Stimulated activated CD4-positive, alpha-beta T cell treated with anti-CD3 and anti-CD28 coated beads, Interleukin-12 subunit alpha, Interleukin-12 subunit beta, amount 100 ng/mL, for 4 hours (primary cell): Measurements from ENCODE around the gene DDN.
A peak's percentile ranks its signal among the peaks of the same experiment; 100 is the strongest.

ENCODE experiments used
- DNase-seq: peaks from one replicate; pipeline ENCODE4 v3.0.0-alpha.2; 2020

Gene DDN

DNA sequence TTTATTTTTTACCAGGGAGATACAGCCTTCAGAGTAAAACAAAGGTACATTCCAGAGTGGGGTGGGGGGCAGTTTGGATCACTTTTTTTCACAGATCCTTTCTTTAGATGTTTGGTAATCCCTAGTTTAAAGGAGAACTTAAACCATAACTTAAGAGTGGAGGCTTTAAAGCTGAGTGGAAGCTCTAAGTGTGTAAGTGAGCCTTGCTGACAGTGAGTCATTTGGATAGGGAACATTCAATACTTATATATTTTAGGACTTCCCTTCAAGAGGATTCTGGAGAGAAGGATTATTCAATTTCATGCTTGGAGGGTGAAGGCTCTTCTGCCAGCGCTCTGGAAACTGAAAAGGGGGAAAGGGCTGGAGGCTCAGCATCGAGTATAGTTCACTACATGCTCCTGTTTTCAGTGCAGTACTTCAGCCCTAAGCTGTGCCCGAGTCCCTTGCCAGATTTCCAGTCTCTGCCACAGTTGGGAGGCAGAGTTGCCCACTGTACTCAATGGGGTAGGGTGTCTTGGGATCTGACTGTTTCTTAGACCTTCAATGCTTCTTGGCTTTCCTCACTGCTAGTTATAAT is 11.0 kb upstream of the DDN start:
- DNase-seq: no peak

GRCh38 chr12:49008943-49009342 is 9.8 kb upstream of the DDN start:
- DNase-seq: no peak

DNA sequence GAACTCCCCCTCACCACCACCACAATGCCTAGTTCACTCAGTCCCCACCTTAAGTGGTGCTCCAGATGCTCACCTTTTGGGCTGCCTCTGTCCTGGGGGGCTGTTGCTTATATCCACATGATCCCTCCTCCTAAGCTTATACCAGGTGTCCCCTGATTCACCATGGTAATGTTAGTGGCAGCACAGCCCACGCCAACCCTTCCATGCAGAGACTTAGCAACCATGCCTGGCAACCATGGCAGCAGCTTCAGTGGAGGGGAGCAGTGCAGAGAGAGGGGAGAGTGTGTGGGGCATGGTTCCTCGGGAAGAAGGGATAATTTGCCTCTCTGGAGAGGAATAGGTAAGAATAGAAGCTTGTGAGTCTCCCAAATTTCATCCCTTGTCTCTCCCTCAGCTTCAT is 1.2 kb upstream of the DDN start:
- no peak for DNase-seq

DNA sequence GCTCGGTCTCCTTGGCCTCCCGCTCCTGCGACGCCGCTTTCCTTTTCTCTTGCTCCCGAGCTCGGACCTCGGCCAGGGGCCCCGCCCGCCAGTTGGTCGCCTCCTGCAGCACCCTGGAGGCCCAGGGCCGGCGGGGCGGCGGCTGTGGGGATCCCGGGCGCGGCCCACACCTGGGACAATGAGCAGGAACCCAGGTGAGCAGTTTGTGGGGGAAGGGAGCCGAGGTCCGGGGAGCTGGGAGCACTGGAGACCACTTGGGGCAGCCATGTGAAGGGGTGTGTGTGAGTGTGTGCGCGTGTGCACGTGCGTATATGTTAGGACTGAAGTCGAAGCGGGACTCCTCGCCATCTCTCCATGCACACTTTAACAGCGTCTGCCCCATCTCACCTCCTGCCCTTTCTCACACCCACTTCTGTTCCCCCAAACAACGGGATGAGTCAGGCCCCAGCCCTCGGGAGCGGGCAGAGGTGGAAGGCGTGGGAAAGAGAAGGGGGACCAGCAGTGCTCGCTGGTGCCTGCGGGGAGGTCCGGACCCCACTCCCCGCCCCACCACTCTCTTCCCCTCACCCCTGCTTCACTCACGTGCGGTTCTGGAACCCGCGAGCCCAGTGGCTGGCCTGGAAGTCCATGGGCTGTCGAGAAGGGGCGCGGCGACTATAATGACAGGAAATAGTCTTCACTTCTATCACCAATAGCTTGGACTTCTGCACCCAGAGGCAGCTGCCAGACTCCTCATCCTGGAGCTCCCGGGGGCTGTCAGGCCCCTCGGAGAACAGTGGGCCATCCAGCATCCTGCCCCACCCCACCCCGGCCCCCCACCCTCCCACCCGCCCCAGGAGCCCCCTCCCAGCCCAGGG is 450 bp downstream of the DDN start:
- DNase-seq: no peak

DNA sequence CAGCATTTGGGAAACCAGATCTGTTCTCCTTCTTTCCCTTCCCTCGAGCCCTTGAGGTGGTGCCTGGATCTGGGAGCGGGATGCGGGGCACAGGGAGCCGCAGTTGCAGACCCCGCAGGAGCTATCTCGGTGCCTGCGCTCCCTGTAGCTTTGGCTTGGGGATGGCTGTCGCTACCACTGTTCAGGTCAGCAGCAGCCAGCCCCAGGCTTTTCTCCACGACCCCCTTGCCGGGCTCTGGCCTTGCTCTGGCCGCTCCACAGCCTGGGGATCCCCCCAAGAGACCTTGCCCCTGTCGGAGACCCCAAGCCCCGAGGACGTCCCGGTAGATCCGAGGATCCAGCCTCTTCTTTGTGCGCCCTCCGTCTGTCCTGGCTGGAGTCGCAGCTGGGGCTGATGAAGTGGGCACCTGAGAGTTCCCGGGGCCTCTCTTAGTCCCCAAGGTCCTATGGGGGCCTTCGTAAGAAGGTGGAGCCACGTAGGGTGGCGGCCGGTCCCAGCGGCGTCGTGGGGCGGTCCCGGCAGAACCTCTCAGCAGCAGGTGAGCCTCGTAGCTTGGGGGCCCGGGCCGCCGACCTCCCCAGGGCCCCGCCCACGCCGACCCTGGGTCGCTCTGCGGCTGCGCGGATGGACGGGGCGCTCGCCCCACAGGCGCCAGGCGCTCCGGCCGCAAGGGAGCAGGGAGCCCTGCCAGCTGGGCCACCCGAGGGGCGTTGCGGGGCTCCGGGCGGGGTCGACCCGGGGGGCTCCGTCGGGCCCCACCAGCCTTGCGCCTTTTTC is 1.3 kb downstream of the DDN start:
- peak; percentile 23 for DNase-seq

DNA sequence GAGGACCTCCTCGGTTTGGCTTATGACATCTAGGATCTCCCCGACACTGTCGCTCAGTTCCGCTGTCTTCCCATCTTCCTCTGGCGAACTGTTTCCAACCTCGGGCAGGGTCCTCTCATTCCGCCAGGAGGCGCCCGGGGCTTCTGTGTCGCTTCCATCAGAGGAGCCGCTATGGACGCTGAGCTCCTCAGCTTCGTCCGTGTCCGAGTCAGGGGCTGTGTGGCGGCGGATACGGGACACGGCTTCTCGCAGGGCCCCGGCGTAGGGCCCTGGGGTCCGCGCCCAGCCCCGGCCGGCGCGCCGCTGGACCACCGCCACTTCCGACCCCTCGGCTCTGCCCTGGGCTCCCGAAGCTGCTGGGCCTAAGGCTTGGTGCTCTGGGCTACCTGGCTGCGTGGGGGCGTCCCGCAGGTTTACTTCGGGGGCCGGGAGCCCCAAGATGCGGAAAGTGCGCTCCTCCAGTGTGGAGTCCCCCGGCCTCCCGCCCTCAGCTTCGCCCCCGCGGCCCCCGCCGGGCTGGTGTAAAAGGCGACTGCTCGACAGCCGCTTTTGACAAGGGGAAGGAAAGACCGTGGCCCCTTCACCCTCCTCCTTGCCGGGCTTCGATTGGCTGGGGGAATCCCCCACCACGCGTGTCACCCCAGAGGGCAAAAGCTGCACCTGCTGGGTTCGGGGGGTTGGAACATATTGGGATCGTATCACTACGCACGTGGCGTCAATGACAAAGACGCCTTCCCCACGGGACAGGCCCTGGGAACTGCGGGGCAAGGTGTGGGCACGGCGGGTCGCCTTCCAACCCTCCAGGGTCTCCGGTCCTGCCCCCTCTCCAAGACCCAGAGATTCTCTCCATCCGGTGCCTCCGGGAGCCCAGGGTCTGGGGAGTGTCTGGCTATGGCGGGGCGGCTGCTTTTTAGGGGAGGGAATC is 2.1 kb downstream of the DDN start:
- DNase-seq: peak; percentile 62

GRCh38 chr12:48995086-48995879 is 3.9 kb downstream of the DDN start:
- DNase-seq: no peak

DNA sequence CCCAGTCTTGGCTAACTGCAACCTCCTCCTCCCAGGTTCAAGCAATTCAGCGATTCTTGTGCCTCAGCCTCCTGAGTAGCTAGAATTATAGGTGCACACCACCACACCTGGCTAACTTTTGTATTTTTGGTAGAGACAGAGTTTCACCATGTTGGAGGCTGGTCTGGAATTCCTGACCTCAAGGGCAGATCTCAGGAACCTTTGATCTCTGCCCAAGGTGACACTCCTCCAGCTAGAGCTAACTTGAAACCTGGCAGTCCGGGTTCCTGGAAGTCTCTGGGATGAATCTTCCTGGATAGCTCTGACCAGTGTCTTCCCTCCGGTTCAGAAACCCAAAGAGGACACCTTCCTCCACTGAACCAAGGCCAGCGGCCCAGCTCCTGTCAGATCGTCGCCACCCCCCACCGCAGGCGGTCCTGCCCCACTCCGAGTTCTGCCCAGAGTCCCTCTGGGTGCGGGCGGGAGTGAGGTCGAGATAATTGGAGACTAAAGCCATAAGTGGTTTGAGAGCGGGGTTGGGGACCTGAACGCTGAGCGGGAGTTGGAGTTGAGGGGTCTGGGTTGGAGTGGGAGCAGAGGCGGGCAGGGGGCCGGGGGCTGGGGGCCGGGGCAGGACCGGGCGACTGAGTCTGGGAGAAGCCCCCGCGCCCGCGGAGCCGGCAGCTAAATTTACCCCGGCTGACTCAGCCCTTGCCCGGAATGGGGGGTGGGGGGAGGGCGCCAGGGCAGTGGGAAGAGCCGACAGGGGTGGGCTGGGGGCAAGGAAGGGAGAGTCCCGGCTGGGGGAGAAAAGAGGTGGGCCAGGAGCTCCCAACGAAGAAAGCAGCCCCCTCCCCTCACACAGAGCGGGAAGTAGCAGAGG is 4.7 kb downstream of the DDN start:
- no peak for DNase-seq

- no peak for DNase-seq
Measured at GRCh38 chr12:48993787-48994186, 5.4 kb downstream of the DDN start.

- no peak for DNase-seq
Measured at GRCh38 chr12:48991247-48992050, 7.7 kb downstream of the DDN start.

GRCh38 chr12:48990552-48990951 is 8.6 kb downstream of the DDN start:
- no peak for DNase-seq

GRCh38 chr12:48988030-48988649 is 11.0 kb downstream of the DDN start:
- DNase-seq: peak; percentile 73

- no peak for DNase-seq
Measured at GRCh38 chr12:48986720-48987291, 12.4 kb downstream of the DDN start.

GRCh38 chr12:48985901-48986300 is 13.3 kb downstream of the DDN start:
- DNase-seq: no peak

DNA sequence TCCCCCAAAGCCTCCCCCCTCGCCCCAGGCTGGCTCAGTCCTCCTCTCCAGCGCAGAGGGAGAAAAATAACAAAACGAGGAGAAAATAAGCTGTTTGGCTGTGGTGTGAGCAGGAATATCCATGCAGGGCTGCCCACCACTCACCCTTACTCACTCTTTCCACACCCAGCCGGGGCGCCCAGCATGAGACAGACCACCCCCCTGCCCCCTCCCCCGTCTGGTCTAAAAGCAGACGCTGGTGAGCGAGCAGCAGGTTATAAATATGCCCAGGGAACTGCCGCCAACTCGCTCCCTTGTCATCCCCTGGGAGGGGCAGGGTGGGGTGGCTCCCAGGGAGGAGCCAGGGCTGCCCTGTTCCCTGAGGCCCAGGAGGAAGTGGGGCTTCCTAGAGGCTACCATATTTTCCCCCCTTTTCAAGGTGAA is 13.7 kb downstream of the DDN start:
- no peak for DNase-seq

DNA sequence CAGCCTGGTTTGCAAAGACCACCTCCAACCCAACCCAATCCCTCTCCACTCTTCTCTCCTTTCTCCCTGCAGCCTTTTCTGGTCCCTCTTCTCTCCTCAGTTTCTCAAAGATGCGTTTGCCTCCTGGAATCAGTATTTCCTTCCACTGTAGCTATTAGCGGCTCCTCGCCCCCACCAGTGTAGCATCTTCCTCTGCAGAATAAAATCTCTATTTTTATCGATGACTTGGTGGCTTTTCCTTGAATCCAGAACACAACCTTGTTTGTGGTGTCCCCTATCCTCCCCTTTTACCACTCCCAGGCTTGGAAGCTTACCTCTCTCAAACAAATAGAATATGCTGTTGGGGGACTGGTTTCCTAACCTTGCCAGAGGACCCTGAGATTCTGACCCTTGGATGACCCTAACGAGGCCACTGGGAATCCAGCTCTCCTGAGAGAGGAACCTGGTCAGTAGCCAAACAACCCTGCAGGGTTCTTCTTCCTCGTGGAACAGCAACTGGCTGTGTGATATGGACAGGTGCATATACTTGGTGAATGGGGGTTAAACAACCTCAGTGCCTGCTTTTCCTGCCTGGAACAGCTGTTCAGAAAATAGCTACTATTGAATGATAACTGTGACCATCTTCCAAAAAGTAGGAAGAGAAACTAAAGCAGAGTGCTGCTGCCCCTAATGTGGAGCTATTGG is 16.6 kb downstream of the DDN start:
- DNase-seq: no peak

DNA sequence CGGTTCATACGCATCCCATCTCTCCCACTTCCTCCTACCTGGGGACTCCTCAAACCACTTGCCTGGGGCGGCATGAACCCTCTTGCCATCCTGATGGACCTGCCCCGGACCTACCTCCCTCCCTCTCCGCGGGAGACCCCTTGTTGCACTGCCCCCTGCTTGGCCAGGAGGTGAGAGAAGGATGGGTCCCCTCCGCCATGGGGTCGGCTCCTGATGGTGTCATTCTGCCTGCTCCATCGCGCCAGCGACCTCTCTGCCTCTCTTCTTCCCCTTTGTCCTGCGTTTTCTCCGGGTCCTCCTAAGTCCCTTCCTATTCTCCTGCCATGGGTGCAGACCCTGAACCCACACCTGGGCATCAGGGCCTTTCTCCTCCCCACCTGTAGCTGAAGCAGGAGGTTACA is 17.4 kb downstream of the DDN start:
- DNase-seq: no peak

- peak; percentile 23 for DNase-seq
Measured at GRCh38 chr12:48980953-48981756, 18.0 kb downstream of the DDN start.
